Activated CD4-positive, alpha-beta T cell treated with anti-CD3 and anti-CD28 coated beads for 36 hours (primary cell): ENCODE data around the gene ZNF607. TPM values are rescaled to one million over a fixed set of nuclear protein-coding genes. Genes with fewer than 3 reads are reported as not detected.
A peak's percentile ranks its signal among the peaks of the same experiment; 100 is the strongest.
"Not testable (repeated sequence)": the region's sequence is repeated elsewhere in the genome, so short reads cannot be mapped to it uniquely, and the experiment has no call there.

Experiments used
- ATAC-seq: fragments of 200-7000 bp; cut with Tn5 transposase; one replicate; pipeline ENCODE4 v1.10.0; 2021; ENCODE audit warnings: mild to moderate bottlenecking, moderate library complexity
- CTCF ChIA-PET: fragments of 350-600 bp; sonication (Branson Sonifier 250); formaldehyde crosslinking; loops from one replicate; lab custom pipeline; 2021; ENCODE audit warnings: antibody characterized with exemption; lab: Charles Lee
- POLR2A ChIA-PET: fragments of 350-600 bp; sonication (Branson Sonifier 250); formaldehyde crosslinking; loops from one replicate; lab custom pipeline; 2021; ENCODE audit warnings: antibody characterized with exemption, inconsistent platforms; lab: Charles Lee
- DNase-seq: peaks from one replicate; pipeline ENCODE4 v3.0.0-alpha.2; 2020
- H3K27ac Mint-ChIP-seq: one replicate; pipeline ENCODE4 v1.8.0; 2021; ENCODE audit warnings: mixed read lengths
- H3K27me3 Mint-ChIP-seq: one replicate; pipeline ENCODE4 v1.8.0; 2021; ENCODE audit warnings: mixed read lengths
- H3K36me3 Mint-ChIP-seq: one replicate; pipeline ENCODE4 v1.8.0; 2021; ENCODE audit warnings: low read depth, mixed read lengths
- H3K4me1 Mint-ChIP-seq: one replicate; pipeline ENCODE4 v1.8.0; 2021; ENCODE audit warnings: mixed read lengths
- H3K4me3 Mint-ChIP-seq: one replicate; pipeline ENCODE4 v1.8.0; 2021; ENCODE audit warnings: mild to moderate bottlenecking, moderate library complexity, mixed read lengths
- H3K9me3 Mint-ChIP-seq: one replicate; pipeline ENCODE4 v1.8.0; 2021; ENCODE audit warnings: low read depth, mixed read lengths
- intact Hi-C, 2 experiments: fragments of 100-400 bp; cut with DNase I in 1 of 2; cut with micrococcal nuclease in 1 of 2; formaldehyde crosslinking; loops; one replicate each; pipeline versions ENCODE4 v1.14.2 to v1.15.1; 2022 to 2024; cut with DNase I, micrococcal nuclease
- total RNA-seq, 2 experiments: library from RNA; stranded (reverse); gene quantifications; one replicate each; pipeline ENCODE4 v1.2.3, GENCODE V29; 2021

ZNF607 gene
- total RNA-seq, result 1 to 10 TPM; 4.9 to 8.3 TPM

DNA sequence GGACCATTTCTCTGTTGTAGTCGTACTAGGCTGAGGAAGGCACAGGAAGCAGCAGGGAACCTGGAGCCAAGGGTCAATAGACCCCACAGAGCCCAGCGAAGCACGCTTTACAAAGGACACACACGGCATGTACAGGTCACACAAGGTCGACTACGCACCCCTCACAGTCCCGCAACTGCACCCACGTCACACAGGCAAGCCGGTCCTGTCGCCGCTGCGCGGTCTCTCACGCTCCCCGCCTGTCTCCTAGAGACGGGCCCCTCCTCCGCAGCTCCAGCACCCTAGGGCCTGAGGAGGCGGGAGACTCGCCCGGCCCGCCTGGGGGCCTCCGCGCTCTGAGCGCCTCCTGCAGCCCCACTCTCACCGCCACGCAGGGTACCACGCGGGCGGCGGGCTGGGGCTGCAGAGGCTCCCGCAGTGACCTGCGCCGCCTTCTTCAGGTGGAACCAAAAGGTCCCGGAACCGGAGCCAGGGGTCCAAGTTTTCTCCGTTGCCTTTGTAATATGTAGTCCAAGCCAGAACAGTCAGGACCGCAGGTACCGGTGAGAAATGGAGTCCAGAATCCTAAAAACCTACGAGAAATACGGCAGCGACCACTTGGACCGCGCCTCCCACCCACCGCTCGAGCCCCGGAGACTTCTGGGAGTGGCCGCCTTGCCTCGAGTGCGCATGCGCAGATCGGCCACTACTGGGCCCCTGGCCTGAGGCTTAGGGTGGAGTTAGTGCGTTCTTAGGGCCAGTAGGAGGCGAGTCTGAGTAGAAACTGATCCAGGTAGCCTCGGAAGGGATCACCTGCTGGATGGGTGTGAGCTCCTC lies at the start of gene ZNF607:
Gene ZNF607 (minus strand): TSS at position 651 of the 816 bp plus-strand sequence. CDS start 8,143 bp downstream, outside the sequence.
- H3K4me1 Mint-ChIP-seq, result peaks cover 19% of the 10 kb centered on the region
- DNase-seq (peak; percentile 94), ATAC-seq (peak; percentile 96)
- peaks cover 17% of the 10 kb centered on the region for H3K36me3 Mint-ChIP-seq
- H3K4me3 Mint-ChIP-seq, result peak within 1 kb of the TSS; percentile 88
- H3K27me3 Mint-ChIP-seq, result no peaks in the 10 kb centered on the region
- intact Hi-C loops, result loop anchor here (1.0 to 2.0 kb wide), 7 partner anchors 27 to 250 kb away; partner anchors contain the start of genes ZFP30 (in 2 of the 2), ZNF573 (in 2 of the 2), ZNF540 (in 1 of the 2) and ZNF570 (in 1 of the 2)
- ChIA-PET CTCF (interaction anchor here (0.7 kb wide), 2 partner anchors 63 to 1594 kb away, joined by 3 read pairs; no protein-coding TSS in a partner anchor), POLR2A (interaction anchor here (0.6 to 1.0 kb wide), 3 partner anchors 36 to 1114 kb away, joined by 3 read pairs; partner anchors contain the start of genes ZNF382, ZNF540 and ZNF571)
- no peaks in the 10 kb centered on the region for H3K9me3 Mint-ChIP-seq
- peak within 1 kb of the TSS; percentile 89 for H3K27ac Mint-ChIP-seq

DNA sequence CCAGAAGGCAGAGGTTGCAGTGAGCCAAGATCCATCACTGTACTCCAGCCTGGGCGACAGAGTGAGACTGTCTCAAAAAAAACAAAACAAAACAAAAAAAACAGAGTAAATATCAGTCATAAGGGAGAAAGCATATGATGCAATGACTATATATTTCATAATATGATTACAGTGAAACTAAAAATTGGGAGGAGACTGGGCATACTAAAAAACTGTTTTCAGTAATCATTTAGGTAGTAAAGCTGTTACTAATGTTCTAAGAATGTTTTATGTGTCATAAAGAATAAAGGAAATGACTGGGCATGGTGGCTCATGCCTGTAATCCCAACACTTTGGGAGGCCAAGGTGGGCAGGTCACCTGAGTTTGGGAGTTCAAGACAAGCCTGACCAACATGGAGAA lies 43.9 kb upstream of the ZNF607 start:
- intact Hi-C loops, result loop anchor here in 1 of 2 experiments (1.0 to 5.0 kb wide), 2 partner anchors 16 to 106 kb away; partner anchors contain the start of genes ZFP30 and ZNF573
- peak; percentile 38 for DNase-seq
- ChIA-PET CTCF (no interaction called here), POLR2A (no interaction called here)
- H3K4me1 Mint-ChIP-seq, result peaks cover 4% of the 10 kb centered on the region
- no peaks in the 10 kb centered on the region for H3K27me3 Mint-ChIP-seq
- H3K9me3 Mint-ChIP-seq, result peaks cover 2% of the 10 kb centered on the region
- no peak overlapping the region for H3K4me3 Mint-ChIP-seq
- H3K36me3 Mint-ChIP-seq, result peaks cover 68% of the 10 kb centered on the region
- ATAC-seq, result peak; percentile 91
- no peak overlapping the region for H3K27ac Mint-ChIP-seq

DNA sequence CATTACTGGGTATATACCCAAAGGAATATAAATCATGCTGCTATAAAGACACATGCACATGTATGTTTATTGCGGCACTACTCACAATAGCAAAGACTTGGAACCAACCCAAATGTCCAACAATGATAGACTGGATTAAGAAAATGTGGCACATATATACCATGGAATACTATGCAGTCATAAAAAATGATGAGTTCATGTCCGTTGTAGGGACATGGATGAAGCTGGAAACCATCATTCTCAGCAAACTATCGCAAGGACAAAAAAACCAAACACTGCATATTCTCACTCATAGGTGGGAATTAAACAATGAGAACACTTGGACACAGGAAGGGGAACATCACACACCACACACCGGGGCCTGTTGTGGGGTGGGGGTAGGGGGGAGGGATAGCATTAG lies 38.1 kb upstream of the ZNF607 start:
- ATAC-seq, H3K27ac Mint-ChIP-seq, POLR2A ChIA-PET, intact Hi-C loops, H3K4me1 Mint-ChIP-seq, H3K4me3 Mint-ChIP-seq, H3K27me3 Mint-ChIP-seq, DNase-seq, CTCF ChIA-PET: not testable (repeated sequence)
- peaks cover 60% of the 10 kb centered on the region for H3K36me3 Mint-ChIP-seq
- peaks cover 13% of the 10 kb centered on the region for H3K9me3 Mint-ChIP-seq

DNA sequence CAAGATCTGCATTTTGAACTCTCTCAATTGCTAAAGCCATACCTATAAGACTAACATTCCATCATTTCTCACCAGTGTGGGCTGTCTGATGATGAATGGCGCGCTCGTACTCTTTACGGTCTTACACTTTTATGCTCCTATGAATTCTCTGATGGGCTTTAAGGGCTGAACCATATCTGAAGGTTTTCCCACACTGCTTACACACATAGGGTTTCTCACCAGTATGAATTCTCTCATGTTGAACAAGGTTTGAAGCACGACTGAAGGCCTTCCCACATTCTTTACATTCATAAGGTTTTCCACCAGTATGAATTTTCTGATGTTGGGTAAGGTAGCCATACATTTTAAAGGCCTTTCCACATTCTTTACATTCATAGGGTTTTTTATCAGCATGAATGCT lies 18.8 kb upstream of the ZNF607 start:
- no peak for ATAC-seq
- Mint-ChIP-seq H3K4me1 (no peaks in the 10 kb centered on the region), H3K4me3 (no peak overlapping the region), H3K36me3 (peaks cover 88% of the 10 kb centered on the region), H3K27ac (no peak overlapping the region), H3K9me3 (peaks cover 60% of the 10 kb centered on the region), H3K27me3 (no peaks in the 10 kb centered on the region)
- DNase-seq, result no peak
- ChIA-PET CTCF (no interaction called here), POLR2A (no interaction called here)
- intact Hi-C loops, result no loop called here

DNA sequence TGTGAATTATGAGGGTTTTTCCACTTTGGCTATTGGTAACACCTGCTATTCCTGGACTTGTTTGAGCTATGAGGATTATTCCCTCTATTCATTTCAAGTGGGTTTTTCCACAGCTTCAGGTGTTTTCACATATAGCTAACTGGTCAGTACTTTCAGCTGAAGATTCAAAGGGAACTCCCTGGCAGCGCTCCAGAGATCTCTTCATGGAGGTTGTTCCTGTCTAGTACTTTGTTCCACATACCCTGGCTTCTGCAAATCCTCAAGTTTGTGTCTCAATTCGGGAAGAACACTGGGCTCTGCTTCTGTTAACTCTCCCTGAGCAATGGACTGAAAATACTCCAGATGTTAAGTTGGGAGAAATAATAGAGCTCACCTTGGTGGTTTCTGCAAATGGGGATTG lies 5.6 kb upstream of the ZNF607 start:
- Mint-ChIP-seq H3K4me3 (no peak overlapping the region), H3K36me3 (peaks cover 5% of the 10 kb centered on the region), H3K27ac (no peak overlapping the region), H3K4me1 (no peaks in the 10 kb centered on the region), H3K9me3 (no peaks in the 10 kb centered on the region), H3K27me3 (no peaks in the 10 kb centered on the region)
- DNase-seq, result no peak
- intact Hi-C loops, result no loop called here
- POLR2A ChIA-PET, result no interaction called here
- ATAC-seq, result no peak
- CTCF ChIA-PET, result no interaction called here

DNA sequence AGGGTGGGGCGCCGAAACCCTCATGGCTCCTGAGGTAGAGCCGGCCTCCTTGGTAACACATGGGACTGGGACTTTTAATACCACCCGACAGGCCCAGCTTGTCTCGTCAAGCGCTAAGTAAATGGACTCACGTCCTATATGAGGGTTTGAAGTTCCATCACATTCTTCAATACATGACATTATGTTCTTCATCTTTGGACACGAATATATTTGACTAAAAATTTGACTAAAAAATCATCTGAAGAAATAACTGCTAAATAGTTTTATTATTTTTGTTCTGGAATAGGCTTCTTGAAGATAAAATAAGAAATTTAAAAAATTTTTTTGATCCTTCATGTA lies 335 bp upstream of the ZNF607 start:
- H3K27me3 Mint-ChIP-seq, result no peaks in the 10 kb centered on the region
- DNase-seq (no peak), ATAC-seq (no peak)
- H3K4me3 Mint-ChIP-seq, result peak overlapping the region; percentile 88
- peaks cover 13% of the 10 kb centered on the region for H3K36me3 Mint-ChIP-seq
- peak overlapping the region; percentile 89 for H3K27ac Mint-ChIP-seq
- intact Hi-C loops, result loop anchor here (1.0 to 2.0 kb wide), 7 partner anchors 27 to 251 kb away; partner anchors contain the start of genes ZFP30 (in 2 of the 2), ZNF573 (in 2 of the 2), ZNF540 (in 1 of the 2) and ZNF570 (in 1 of the 2)
- no peaks in the 10 kb centered on the region for H3K9me3 Mint-ChIP-seq
- CTCF ChIA-PET, result interaction anchor here (0.7 kb wide), 1 partner anchor 63 kb away, joined by 3 read pairs; no protein-coding TSS in a partner anchor
- POLR2A ChIA-PET, result interaction anchor here (0.6 to 1.0 kb wide), 2 partner anchors 37 to 1115 kb away, joined by 3 read pairs; partner anchors contain the start of gene ZNF382
- H3K4me1 Mint-ChIP-seq, result peaks cover 19% of the 10 kb centered on the region

DNA sequence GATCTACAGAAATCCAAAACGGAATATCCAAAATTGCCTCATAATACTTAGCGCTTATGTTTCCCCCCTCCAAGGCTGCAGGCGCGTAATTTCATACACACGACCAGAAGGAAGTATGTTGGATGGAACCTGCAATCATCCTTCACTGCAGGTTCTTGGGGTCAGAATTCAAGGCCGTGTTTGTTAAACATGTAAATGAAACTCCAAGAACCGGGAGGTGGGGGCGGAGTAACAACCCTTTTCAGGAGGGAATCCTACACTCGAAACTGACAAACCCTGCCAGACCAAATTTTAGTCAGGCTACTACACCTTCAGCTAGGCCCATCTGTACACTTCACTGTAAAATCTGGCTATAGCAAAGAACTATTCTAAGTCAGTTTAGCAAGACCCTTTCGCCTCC lies 1.3 kb downstream of the ZNF607 start:
- ATAC-seq (no peak), DNase-seq (no peak)
- no peaks in the 10 kb centered on the region for H3K27me3 Mint-ChIP-seq
- POLR2A ChIA-PET, result no interaction called here
- peaks cover 24% of the 10 kb centered on the region for H3K36me3 Mint-ChIP-seq
- peak overlapping the region; percentile 88 for H3K4me3 Mint-ChIP-seq
- H3K27ac Mint-ChIP-seq, result no peak overlapping the region
- intact Hi-C loops, result loop anchor here (2.0 kb wide), 3 partner anchors 26 to 64 kb away; partner anchors contain the start of genes ZFP30 (in 1 of the 2) and ZNF573 (in 1 of the 2)
- CTCF ChIA-PET, result no interaction called here
- H3K9me3 Mint-ChIP-seq, result no peaks in the 10 kb centered on the region
- H3K4me1 Mint-ChIP-seq, result peaks cover 19% of the 10 kb centered on the region

DNA sequence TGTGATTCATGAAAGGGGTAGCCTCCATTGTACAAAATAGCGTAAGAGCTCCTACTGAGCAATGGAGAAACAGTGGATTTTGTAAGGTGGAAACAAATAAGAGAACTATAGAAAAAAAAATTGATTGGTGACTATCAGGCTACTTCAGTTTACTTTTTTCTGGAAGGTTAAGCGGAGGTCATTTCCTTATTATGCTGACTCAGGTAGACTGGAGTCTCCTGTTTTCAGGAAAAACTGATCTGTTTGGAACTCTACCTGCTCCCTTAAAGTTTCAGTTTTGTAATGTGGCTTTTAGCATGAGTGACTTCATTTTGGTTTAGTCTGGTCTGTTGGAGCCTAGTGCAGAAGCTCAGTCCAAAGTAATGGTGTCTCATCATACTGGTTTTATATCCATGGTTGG lies 3.4 kb downstream of the ZNF607 start:
- Mint-ChIP-seq H3K27ac (no peak overlapping the region), H3K4me3 (no peak overlapping the region), H3K9me3 (peaks cover 13% of the 10 kb centered on the region), H3K4me1 (peaks cover 19% of the 10 kb centered on the region), H3K27me3 (no peaks in the 10 kb centered on the region), H3K36me3 (peaks cover 42% of the 10 kb centered on the region)
- ChIA-PET CTCF (interaction anchor here (0.6 kb wide), 1 partner anchor 215 kb away, joined by 3 read pairs; no protein-coding TSS in a partner anchor), POLR2A (no interaction called here)
- intact Hi-C loops, result no loop called here
- DNase-seq (no peak), ATAC-seq (no peak)

DNA sequence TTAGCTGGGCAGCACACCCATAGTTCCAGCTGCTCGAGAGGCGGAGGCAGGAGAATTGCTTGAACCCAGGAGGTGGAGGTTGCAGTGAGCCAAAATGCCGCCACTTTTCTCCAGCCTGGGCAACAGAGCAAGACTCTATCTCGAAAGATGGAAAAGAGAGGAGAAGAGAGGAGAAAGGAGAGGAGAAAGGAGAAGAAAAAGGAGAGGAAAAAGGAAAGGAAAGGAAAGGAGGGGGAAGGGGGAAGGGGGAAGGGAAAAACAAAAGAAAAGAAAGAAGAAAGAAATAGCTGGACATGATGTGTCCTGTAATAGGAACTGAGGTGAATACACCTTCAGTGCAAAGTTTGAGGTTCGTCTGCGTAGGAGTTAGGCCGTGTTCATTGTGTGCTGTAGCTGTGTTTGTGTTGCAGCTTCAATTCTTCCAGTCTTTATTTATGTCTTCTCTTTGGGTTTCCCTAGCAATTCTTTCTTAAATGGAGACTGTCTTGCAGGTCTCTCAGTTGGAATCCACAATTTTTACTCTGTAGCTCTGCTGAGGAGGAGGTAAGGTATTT lies 13.4 kb downstream of the ZNF607 start:
- Mint-ChIP-seq H3K4me3 (no peak overlapping the region), H3K36me3 (peaks cover 80% of the 10 kb centered on the region), H3K27ac (no peak overlapping the region), H3K4me1 (peaks cover 3% of the 10 kb centered on the region), H3K9me3 (peaks cover 18% of the 10 kb centered on the region), H3K27me3 (no peaks in the 10 kb centered on the region)
- ATAC-seq, result no peak
- intact Hi-C loops, result no loop called here
- no peak for DNase-seq
- POLR2A ChIA-PET, result interaction anchor here (0.7 kb wide), 1 partner anchor 37 kb away, joined by 3 read pairs; no protein-coding TSS in a partner anchor
- CTCF ChIA-PET, result interaction anchor here (0.5 kb wide), 1 partner anchor 112 kb away, joined by 3 read pairs; no protein-coding TSS in a partner anchor

DNA sequence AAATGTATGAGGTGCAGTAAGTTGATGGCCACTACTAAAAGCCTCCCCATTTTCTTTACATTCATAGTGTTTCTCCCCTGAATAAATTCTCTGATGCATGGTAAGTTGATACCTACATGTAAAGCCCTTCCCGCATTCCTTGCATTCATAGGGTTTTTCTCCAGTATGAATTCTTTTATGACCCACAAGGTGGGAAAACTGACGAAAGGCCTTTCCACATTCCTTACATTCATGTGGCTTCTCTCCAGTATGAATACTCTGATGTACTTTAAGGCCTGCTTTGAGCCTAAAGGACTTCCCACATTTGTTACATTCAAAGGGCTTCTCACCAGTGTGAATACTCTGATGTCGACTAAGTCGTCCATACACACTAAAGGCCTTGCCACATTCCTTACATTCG lies 20.5 kb downstream of the ZNF607 start:
- H3K36me3 Mint-ChIP-seq, result peaks cover 65% of the 10 kb centered on the region
- no peaks in the 10 kb centered on the region for H3K27me3 Mint-ChIP-seq
- CTCF ChIA-PET, result no interaction called here
- ATAC-seq (no peak), DNase-seq (no peak)
- POLR2A ChIA-PET, result no interaction called here
- H3K4me3 Mint-ChIP-seq, result no peak overlapping the region
- H3K9me3 Mint-ChIP-seq, result peaks cover 42% of the 10 kb centered on the region
- intact Hi-C loops, result no loop called here
- no peaks in the 10 kb centered on the region for H3K4me1 Mint-ChIP-seq
- no peak overlapping the region for H3K27ac Mint-ChIP-seq

DNA sequence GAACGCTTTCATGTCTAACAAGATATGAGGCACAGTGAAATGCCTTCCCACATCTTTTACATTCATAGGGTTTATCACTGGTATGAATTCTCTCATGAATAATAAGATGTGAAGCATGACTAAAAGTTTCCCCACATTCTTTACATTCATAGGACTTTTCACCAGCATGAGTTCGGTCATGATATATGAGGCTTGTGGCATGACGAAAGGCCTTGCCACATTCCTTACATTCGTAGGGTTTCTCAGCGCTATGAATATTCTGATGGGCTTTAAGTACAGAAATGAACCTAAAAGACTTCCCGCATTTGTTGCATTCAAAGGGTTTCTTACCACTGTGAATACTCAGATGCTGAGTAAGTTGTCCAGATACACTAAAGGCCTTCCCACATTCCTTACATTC lies 21.3 kb downstream of the ZNF607 start:
- H3K27me3 Mint-ChIP-seq, result no peaks in the 10 kb centered on the region
- peaks cover 59% of the 10 kb centered on the region for H3K36me3 Mint-ChIP-seq
- no peaks in the 10 kb centered on the region for H3K4me1 Mint-ChIP-seq
- CTCF ChIA-PET, result no interaction called here
- intact Hi-C loops, result no loop called here
- no peak overlapping the region for H3K4me3 Mint-ChIP-seq
- no peak for ATAC-seq
- H3K27ac Mint-ChIP-seq, result no peak overlapping the region
- H3K9me3 Mint-ChIP-seq, result peaks cover 41% of the 10 kb centered on the region
- POLR2A ChIA-PET, result no interaction called here
- no peak for DNase-seq
